Stomach (tissue), 9 donors: Measurements from ENCODE around the gene TEAD3. TPM values are rescaled to one million over a fixed set of nuclear protein-coding genes. Genes with fewer than 3 reads are reported as not detected.
A peak's percentile ranks its signal among the peaks of the same experiment; 100 is the strongest.

Experiments
- DNase-seq, 2 donors: peaks; one replicate each; pipeline versions ENCODE4 v3.0.0 to v3.0.0-alpha.2; 2013 to 2019
- H3K27ac ChIP-seq, 5 donors: fragments of 200-600 bp in 4 of 5; sonication (generic) in 4 of 5; one replicate each; pipeline ENCODE4 v1.5.1; 2013 to 2019; ENCODE audit warnings: mild to moderate bottlenecking in 1 of 5, moderate library complexity in 1 of 5
- H3K27me3 ChIP-seq, 3 donors: fragments of 200-600 bp; sonication (generic); one replicate each; pipeline ENCODE4 v1.5.1; 2017 to 2019; ENCODE audit warnings: mixed run types in 1 of 3
- H3K36me3 ChIP-seq, 4 donors: fragments of 200-600 bp; sonication (generic); 1 replicate in 3 of 4; 2 replicates in 1 of 4; pipeline ENCODE4 v1.5.1; 2016 to 2019
- H3K4me1 ChIP-seq, 4 donors: fragments of 200-600 bp; sonication (generic); one replicate each; pipeline ENCODE4 v1.5.1; 2016 to 2019
- H3K4me3 ChIP-seq, 4 donors: fragments of 200-600 bp; sonication (generic) in 3 of 4; one replicate each; pipeline ENCODE4 v1.5.1; 2016 to 2019; ENCODE audit warnings: mild to moderate bottlenecking in 1 of 4
- H3K9me3 ChIP-seq, 4 donors: fragments of 200-600 bp; sonication (generic); one replicate each; pipeline ENCODE4 v1.5.1; 2016 to 2019
- CTCF ChIP-seq, 7 experiments: fragments of 450-650 bp in 4 of 7; fragments of 200-600 bp in 3 of 7; sonication (generic) in 3 of 7; IDR thresholded peaks; one replicate each; pipeline ENCODE4 v1.5.1; 2016 to 2019; ENCODE audit warnings: antibody characterized with exemption in 7 of 7, control low read depth in 2 of 7, mild to moderate bottlenecking in 1 of 7
- EP300 ChIP-seq: sonication (generic); formaldehyde crosslinking; IDR thresholded peaks from one replicate; pipeline ENCODE4 v1.6.1; 2017; ENCODE audit warnings: antibody characterized with exemption
- POLR2A ChIP-seq, 4 donors: fragments of 450-650 bp; IDR thresholded peaks; one replicate each; pipeline ENCODE4 v1.6.1; 2016; ENCODE audit warnings: antibody characterized with exemption in 4 of 4, control low read depth in 2 of 4, mild to moderate bottlenecking in 1 of 4, moderate library complexity in 1 of 4
- POLR2AphosphoS5 ChIP-seq, 3 donors: sonication (generic); formaldehyde crosslinking; IDR thresholded peaks; one replicate each; pipeline ENCODE4 v1.6.1; 2016; ENCODE audit warnings: antibody characterized with exemption in 3 of 3
- WGBS, 5 donors: extraction: QIAGEN DNeasy Blood & Tissue Kit in 3 of 5; methylation state at CpG; one replicate each; pipeline versions ENCODE4 v1.1.5 to v1.1.7; 2013 to 2018; 5-methylcytosine and 5-hydroxymethylcytosine counted together
- intact Hi-C: fragments of 100-400 bp; cut with DNase I; formaldehyde crosslinking; loops from one replicate; pipeline ENCODE4 v1.15.1; 2023; ENCODE audit warnings: low total_unique reads
- polyA plus RNA-seq, 3 donors: library from polyadenylated mRNA; stranded (reverse); fragments of 200-250 nt; gene quantifications; one replicate each; pipeline ENCODE4 v1.2.3, GENCODE V29; 2013
- total RNA-seq, 5 donors: library from RNA; depleted of rRNA; stranded (reverse); fragments of >200 nt; gene quantifications; one replicate each; pipeline versions ENCODE4 v1.1.0 to v1.2.3, GENCODE V29; 2014 to 2016
- donor health status: healthy with polysubstance abuse.
- donor health status: Bipolar disorder and iron deficiency.
- donor health status: healthy.

Gene TEAD3
- total and polyA plus RNA-seq, 8 donors, result 13.0 to 49.1 (median 18.9) TPM

- Histone ChIP-seq H3K4me3 (no peak overlapping the region), H3K27ac (no peak overlapping the region), H3K4me1 (peaks cover 27 to 38% (median 32%) of the 10 kb centered on the region in 4 donors), H3K36me3 (no peaks in the 10 kb centered on the region), H3K27me3 (peaks cover 0 to 52% (median 19%) of the 10 kb centered on the region in 3 donors), H3K9me3 (no peaks in the 10 kb centered on the region)
- TF ChIP-seq EP300, result no peak
- no peak for TF ChIP-seq POLR2AphosphoS5 (IDR thresholded peaks at IDR 0.05)
- TF ChIP-seq POLR2A (IDR thresholded peaks at IDR 0.05), result no peak
- TF ChIP-seq CTCF (IDR thresholded peaks at IDR 0.05), result no peak
- DNase-seq, result no peak
- intact Hi-C loops, result no loop called here
- WGBS, 5 donors, result 69 to 83% (median 80%) methylated on average over 4 of the region's 4 CpGs
Measured at GRCh38 chr6:35499372-35499771, 2.5 kb upstream of the TEAD3 start.

GRCh38 chr6:35498422-35499067 lies 1.7 kb upstream of the TEAD3 start:
- no peaks in the 10 kb centered on the region for H3K36me3 ChIP-seq
- peaks cover 0 to 44% (median 16%) of the 10 kb centered on the region in 3 donors for H3K27me3 ChIP-seq
- no peak for DNase-seq
- H3K4me3 ChIP-seq, result peak overlapping the region; percentile 65 to 99 (median 89)
- H3K4me1 ChIP-seq, result peaks cover 31 to 46% (median 40%) of the 10 kb centered on the region in 4 donors
- no peaks in the 10 kb centered on the region for H3K9me3 ChIP-seq
- intact Hi-C loops, result no loop called here
- TF ChIP-seq POLR2AphosphoS5 (IDR thresholded peaks at IDR 0.05), result no peak
- no peak for TF ChIP-seq EP300
- no peak for TF ChIP-seq CTCF (IDR thresholded peaks at IDR 0.05)
- no peak for TF ChIP-seq POLR2A (IDR thresholded peaks at IDR 0.05)
- H3K27ac ChIP-seq, result peak overlapping the region; percentile 11 to 98 (median 98)
- 49 to 59% (median 50%) methylated on average over 14 of the region's 14 CpGs for WGBS, 5 donors

GRCh38 chr6:35497571-35498421 lies 917 bp upstream of the TEAD3 start:
- Histone ChIP-seq H3K9me3 (no peaks in the 10 kb centered on the region), H3K4me3 (peak overlapping the region; percentile 65 to 99 (median 89)), H3K27me3 (peaks cover 0 to 36% (median 13%) of the 10 kb centered on the region in 3 donors), H3K4me1 (peaks cover 38 to 54% (median 48%) of the 10 kb centered on the region in 4 donors), H3K36me3 (no peaks in the 10 kb centered on the region), H3K27ac (peak overlapping the region; percentile 79 to 98 (median 98))
- intact Hi-C loops, result no loop called here
- peak in 1 of 7 experiments; percentile 13 for TF ChIP-seq CTCF (IDR thresholded peaks at IDR 0.05)
- peak in 2 of 3 donors; percentile 56 to 80 for TF ChIP-seq POLR2AphosphoS5 (IDR thresholded peaks at IDR 0.05)
- no peak for TF ChIP-seq EP300
- TF ChIP-seq POLR2A (IDR thresholded peaks at IDR 0.05), result no peak
- 7 to 10% (median 9%) methylated on average over 56 to 77 of the region's 77 CpGs for WGBS, 5 donors
- peak; percentile 56 to 93 for DNase-seq

GRCh38 chr6:35496036-35496840 lies 641 bp downstream of the TEAD3 start:
- peak; percentile 54 to 83 for DNase-seq

More at GRCh38 chr6:35496036-35496840, 641 bp downstream of the TEAD3 start:
- TF ChIP-seq CTCF (IDR thresholded peaks at IDR 0.05), result no peak
- TF ChIP-seq EP300, result no peak
- no peak for TF ChIP-seq POLR2AphosphoS5 (IDR thresholded peaks at IDR 0.05)
- no peak for TF ChIP-seq POLR2A (IDR thresholded peaks at IDR 0.05)
- Histone ChIP-seq H3K27me3 (peaks cover 0 to 30% (median 13%) of the 10 kb centered on the region in 3 donors), H3K36me3 (no peaks in the 10 kb centered on the region), H3K4me3 (peak overlapping the region; percentile 65 to 99 (median 89)), H3K4me1 (peaks cover 53 to 69% (median 63%) of the 10 kb centered on the region in 4 donors), H3K27ac (peak overlapping the region; percentile 87 to 98 (median 98)), H3K9me3 (no peaks in the 10 kb centered on the region)
- 8 to 20% (median 11%) methylated on average over 18 to 63 of the region's 63 CpGs for WGBS, 5 donors
- intact Hi-C loops, result no loop called here
